ENCODE results near the gene RAB11A.

GRCh38 chr15:65918357-65918920 lies 49.1 kb downstream of the RAB11A start:
- TF ChIP-seq CTCF (IDR thresholded peaks at IDR 0.05) (no peak), POLR2A (IDR thresholded peaks at IDR 0.05) (no peak)

Measured in transverse colon (tissue), 3 donors.